IMR-90 (cell line): ENCODE measurements around the gene ELL2. TPM values are rescaled to one million over a fixed set of nuclear protein-coding genes. Genes with fewer than 3 reads are reported as not detected.
A peak's percentile ranks its signal among the peaks of the same experiment; 100 is the strongest.

Experiments used
- ATAC-seq: fragments of 200-7000 bp; cut with Tn5 transposase; 2 replicates; pipeline ENCODE4 v1.9.1; 2020; ENCODE audit warnings: low read depth, mild to moderate bottlenecking, moderate library complexity
- BruUV-seq: library from RNA; stranded (reverse); fragments of 400-500 nt; replicated peaks from 2 replicates; lab custom pipeline; 2021; lab: Mats Ljungman, UMichigan
- CTCF ChIA-PET: fragments of 300-600 bp; formaldehyde crosslinking; extraction: SDS; loops from one replicate; lab custom pipeline; 2021; ENCODE audit warnings: antibody characterized with exemption; lab: Yijun Ruan, JAX
- POLR2A ChIA-PET: fragments of 300-600 bp; sonication (Branson Sonifier 250); formaldehyde crosslinking; loops from one replicate; lab custom pipeline; 2022; ENCODE audit warnings: antibody characterized with exemption; ENCODE audit not compliant: unreplicated experiment; lab: Charles Lee
- DNase-seq: peaks from one replicate; pipeline ENCODE4 v3.0.0; 2013
- H2AFZ ChIP-seq: replicated peaks from 2 replicates; pipeline ENCODE3; 2013; ENCODE audit warnings: low read length, mild to moderate bottlenecking; ENCODE audit not compliant: poor library complexity
- H2AK5ac ChIP-seq: 2 replicates; pipeline ENCODE4 v1.6.1; 2013; ENCODE audit warnings: low read depth, low read length, inconsistent platforms
- H2AK9ac ChIP-seq: replicated peaks from 2 replicates; pipeline ENCODE3; 2013; ENCODE audit warnings: mild to moderate bottlenecking, low read depth, low read length, moderate library complexity; ENCODE audit not compliant: poor library complexity
- H2BK120ac ChIP-seq: 2 replicates; pipeline ENCODE4 v1.6.1; 2013; ENCODE audit warnings: low read depth, low read length, inconsistent platforms
- H2BK15ac ChIP-seq: 3 replicates; pipeline ENCODE4 v1.6.1; 2013; ENCODE audit warnings: low read depth, low read length, inconsistent platforms
- H2BK20ac ChIP-seq: 2 replicates; pipeline ENCODE4 v1.6.1; 2013; ENCODE audit warnings: low read depth, mild to moderate bottlenecking, inconsistent platforms, low read length, moderate library complexity
- H2BK5ac ChIP-seq: 2 replicates; pipeline ENCODE4 v1.6.1; 2013; ENCODE audit warnings: mild to moderate bottlenecking, low read depth, low read length, inconsistent platforms; ENCODE audit not compliant: poor library complexity, severe bottlenecking
- H3K14ac ChIP-seq: replicated peaks from 2 replicates; pipeline ENCODE4 v1.6.1; 2013; ENCODE audit warnings: low read depth, low read length, inconsistent platforms
- H3K18ac ChIP-seq: 2 replicates; pipeline ENCODE4 v1.6.1; 2013; ENCODE audit warnings: low read depth, low read length, control low read depth
- H3K23ac ChIP-seq: 2 replicates; pipeline ENCODE4 v1.6.1; 2013; ENCODE audit warnings: low read depth, low read length, inconsistent platforms
- H3K27ac ChIP-seq: 2 replicates; pipeline ENCODE4 v1.5.1; 2013; ENCODE audit warnings: mild to moderate bottlenecking, control low read depth, low read length; ENCODE audit not compliant: insufficient read depth
- H3K27me3 ChIP-seq: 2 replicates; pipeline ENCODE4 v1.6.1; 2013; ENCODE audit warnings: low read length; ENCODE audit not compliant: control insufficient read depth, insufficient read depth
- H3K36me3 ChIP-seq: 2 replicates; pipeline ENCODE4 v1.6.1; 2013; ENCODE audit warnings: low read length, mixed read lengths; ENCODE audit not compliant: control insufficient read depth, insufficient read depth
- H3K4ac ChIP-seq: 2 replicates; pipeline ENCODE4 v1.6.1; 2013; ENCODE audit warnings: low read depth, low read length, inconsistent platforms
- H3K4me1 ChIP-seq: 2 replicates; pipeline ENCODE4 v1.6.1; 2013; ENCODE audit warnings: low read length, mixed read lengths; ENCODE audit not compliant: control insufficient read depth, insufficient read depth
- H3K4me2 ChIP-seq: 2 replicates; pipeline ENCODE4 v1.6.1; 2013; ENCODE audit warnings: low read depth, mild to moderate bottlenecking, control low read depth, low read length, moderate library complexity
- H3K4me3 ChIP-seq: 2 replicates; pipeline ENCODE4 v1.5.1; 2013; ENCODE audit warnings: low read depth, mild to moderate bottlenecking, control low read depth, low read length, moderate library complexity; ENCODE audit not compliant: insufficient read depth
- H3K56ac ChIP-seq: 2 replicates; pipeline ENCODE4 v1.6.1; 2013; ENCODE audit warnings: low read length, inconsistent platforms; ENCODE audit not compliant: insufficient read depth; ENCODE audit errors: extremely low read depth
- H3K79me1 ChIP-seq, 2 experiments: 2 replicates each; pipeline ENCODE4 v1.6.1; 2013; ENCODE audit warnings: low read length in 2 of 2, inconsistent platforms in 1 of 2, low read depth in 1 of 2
- H3K9ac ChIP-seq: 2 replicates; pipeline ENCODE4 v1.6.1; 2013; ENCODE audit warnings: low read depth, low read length, control low read depth
- H3K9me1 ChIP-seq: 2 replicates; pipeline ENCODE4 v1.6.1; 2013; ENCODE audit warnings: low read length, inconsistent platforms; ENCODE audit not compliant: insufficient read depth
- H3K9me3 ChIP-seq: 2 replicates; pipeline ENCODE4 v1.6.1; 2013; ENCODE audit warnings: low read length; ENCODE audit not compliant: control insufficient read depth, insufficient read depth
- H4K20me1 ChIP-seq: 2 replicates; pipeline ENCODE4 v1.6.1; 2013; ENCODE audit warnings: low read length, inconsistent platforms; ENCODE audit not compliant: insufficient read depth
- H4K5ac ChIP-seq: 2 replicates; pipeline ENCODE4 v1.6.1; 2013; ENCODE audit warnings: mild to moderate bottlenecking, low read depth, low read length, control low read depth
- H4K8ac ChIP-seq, 2 experiments: 2 replicates each; pipeline ENCODE4 v1.6.1; 2013; ENCODE audit warnings: low read depth in 2 of 2, low read length in 2 of 2, control low read depth in 1 of 2, inconsistent platforms in 1 of 2
- H4K91ac ChIP-seq: 2 replicates; pipeline ENCODE4 v1.6.1; 2013; ENCODE audit warnings: low read depth, low read length, inconsistent platforms; ENCODE audit not compliant: insufficient read depth
- BHLHE40 ChIP-seq: fragments of 150-350 bp; IDR thresholded peaks from 2 replicates; pipeline ENCODE4 v1.6.1; 2016; ENCODE audit warnings: mild to moderate bottlenecking, low read depth, low read length
- CEBPB ChIP-seq: IDR thresholded peaks from 2 replicates; pipeline ENCODE4 v1.6.1; 2012; ENCODE audit warnings: low read depth, low read length, improper control_type of control experiment
- CHD1 ChIP-seq: IDR thresholded peaks from 2 replicates; pipeline ENCODE4 v1.6.1; 2012; ENCODE audit warnings: low read depth, low read length, improper control_type of control experiment
- FOS ChIP-seq: fragments of 150-350 bp; IDR thresholded peaks from 2 replicates; pipeline ENCODE4 v1.6.1; 2016; ENCODE audit warnings: low read depth, low read length
- MAFK ChIP-seq: IDR thresholded peaks from 2 replicates; pipeline ENCODE4 v1.6.1; 2012; ENCODE audit warnings: low read depth, low read length, improper control_type of control experiment
- MAZ ChIP-seq: IDR thresholded peaks from 2 replicates; pipeline ENCODE4 v1.6.1; 2012; ENCODE audit warnings: low read depth, mild to moderate bottlenecking, low read length, improper control_type of control experiment, moderate library complexity, borderline replicate concordance
- MXI1 ChIP-seq: IDR thresholded peaks from 2 replicates; pipeline ENCODE4 v1.6.1; 2012; ENCODE audit warnings: low read depth, mild to moderate bottlenecking, low read length, moderate library complexity, borderline replicate concordance
- NFE2L2 ChIP-seq: fragments of 150-350 bp; IDR thresholded peaks from 2 replicates; pipeline ENCODE4 v1.6.1; 2016; ENCODE audit warnings: low read depth, mild to moderate bottlenecking, low read length
- POLR2A ChIP-seq: IDR thresholded peaks from 2 replicates; pipeline ENCODE4 v1.6.1; 2012; ENCODE audit warnings: mild to moderate bottlenecking, low read depth, low read length
- RAD21 ChIP-seq: IDR thresholded peaks from 2 replicates; pipeline ENCODE4 v1.6.1; 2012; ENCODE audit warnings: low read length, improper control_type of control experiment
- RCOR1 ChIP-seq: IDR thresholded peaks from 2 replicates; pipeline ENCODE4 v1.6.1; 2012; ENCODE audit warnings: mild to moderate bottlenecking, low read length, improper control_type of control experiment; ENCODE audit not compliant: insufficient replicate concordance
- RFX5 ChIP-seq: IDR thresholded peaks from 2 replicates; pipeline ENCODE4 v1.8.0; 2012; ENCODE audit warnings: low read depth, mild to moderate bottlenecking, low read length, moderate library complexity
- SMC3 ChIP-seq: fragments of 150-350 bp; IDR thresholded peaks from 2 replicates; pipeline ENCODE4 v1.6.1; 2016; ENCODE audit warnings: low read depth, mild to moderate bottlenecking, antibody characterized with exemption, low read length, moderate library complexity
- USF2 ChIP-seq: fragments of 150-350 bp; IDR thresholded peaks from 2 replicates; pipeline ENCODE4 v1.6.1; 2017; ENCODE audit warnings: mild to moderate bottlenecking, antibody characterized with exemption, low read length, low read depth
- WGBS, 2 experiments: methylation state at CpG; one replicate each; pipeline versions ENCODE4 v1.1.5 to v1.1.7; 2013; ENCODE audit warnings: missing lambda C conversion rate in 2 of 2; ENCODE audit not compliant: insufficient read length in 1 of 2; ENCODE audit errors: extremely low coverage in 2 of 2; 5-methylcytosine and 5-hydroxymethylcytosine counted together
- dilution Hi-C: fragments of 300-500 bp; cut with HindIII; formaldehyde crosslinking; loops from one replicate; pipeline ENCODE4 v1.14.3; 2018; ENCODE audit warnings: low sequenced_read_pairs; ENCODE audit not compliant: unreplicated experiment
- in situ Hi-C: fragments of 300-500 bp; cut with MboI; formaldehyde crosslinking; loops from 3 replicates; pipeline ENCODE4 v1.14.3; 2019; ENCODE audit warnings: low sequenced_read_pairs, inconsistent platforms, mixed read lengths
- intact Hi-C: fragments of 100-400 bp; cut with micrococcal nuclease; formaldehyde crosslinking; loops from 2 replicates; pipeline ENCODE4 v1.10.0; 2022
- polyA plus RNA-seq, 3 experiments: library from polyadenylated mRNA; depleted of rRNA; stranded (reverse); fragments of >200 nt; gene quantifications; 2 replicates each; pipeline ENCODE4 v1.2.3, GENCODE V29; 2012; ENCODE audit warnings: low replicate concordance in 1 of 3
- total RNA-seq: library from RNA; depleted of rRNA; stranded (reverse); fragments of >200 nt; gene quantifications from 2 replicates; pipeline ENCODE4 v1.2.3, GENCODE V29; 2012
- TF ChIP-seq, protein P1 (sequence below): conservative IDR thresholded peaks from 2 replicates; pipeline ENCODE4 v1.5.1; 2012; ENCODE audit warnings: mild to moderate bottlenecking, low read depth, low read length, improper control_type of control experiment
- TF ChIP-seq, protein P2 (sequence below): fragments of 150-350 bp; IDR thresholded peaks from 2 replicates; pipeline ENCODE4 v1.6.1; 2016; ENCODE audit warnings: low read depth, mild to moderate bottlenecking, low read length, moderate library complexity, borderline replicate concordance

Gene ELL2
- total and polyA plus RNA-seq, 2 of the 4 experiments (the other 2 are of a cell fraction) = 61.4 to 92.5 TPM

GRCh38 chr5:95954716-95955115, 6.9 kb downstream of the ELL2 start:
- Histone ChIP-seq H3K36me3 (peaks cover 30% of the 10 kb centered on the region), H3K9ac (peak overlapping the region; percentile 64), H2BK120ac (no peak overlapping the region), H3K27ac (peak overlapping the region; percentile 79; the same call in 1 of the 2 replicates), H3K27me3 (no peaks in the 10 kb centered on the region), H3K79me1 (peaks cover 0 to 39% of the 10 kb centered on the region in 2 experiments; a peak in 2 of 4 replicates), H3K4me3 (0 out of 2 replicates have a peak overlapping the region, but pooled peaks have one; percentile 14), H2AK5ac (peak overlapping the region; percentile 41; the same call in 1 of the 2 replicates), H4K20me1 (peaks cover 93% of the 10 kb centered on the region), H3K9me3 (no peaks in the 10 kb centered on the region), H3K4me1 (peaks cover 7% of the 10 kb centered on the region; the same call in 1 of the 2 replicates), H4K5ac (no peak overlapping the region), H4K8ac (no peak overlapping the region), H3K4ac (no peak overlapping the region; the same call in 1 of the 2 replicates), H3K23ac (peak overlapping the region; percentile 39; the same call in 1 of the 2 replicates), H3K9me1 (no peaks in the 10 kb centered on the region; the same call in 1 of the 2 replicates), H2BK20ac (no peak overlapping the region), H3K14ac (no peak overlapping the region), H4K91ac (no peak overlapping the region), H2AFZ (no peak overlapping the region), H2AK9ac (no peak overlapping the region), H2BK15ac (no peak overlapping the region), H3K18ac (no peak overlapping the region), H3K56ac (no peak overlapping the region), H2BK5ac (peak overlapping the region; percentile 78), H3K4me2 (peak overlapping the region; percentile 85)
- BruUV-seq = no TSS peak
- dilution Hi-C loops = no loop called here
- intact Hi-C loops = loop anchor here (5.0 to 10.0 kb wide), 2 partner anchors 163 to 710 kb away; partner anchors contain the start of gene CAST
- POLR2A ChIA-PET = interaction anchor here (0.7 to 1.2 kb wide), 2 partner anchors 10 to 160 kb away, joined by 4 to 16 read pairs; no protein-coding TSS in a partner anchor
- in situ Hi-C loops = loop anchor here (5.0 kb wide), 1 partner anchor 373 kb away; no protein-coding TSS in a partner anchor
- 95% methylated on average over 2 of the region's 3 CpGs; no CpG with 5 or more reads in 1 of the 2 experiments for WGBS, 2 experiments
- DNase-seq (peak; percentile 73), ATAC-seq (no peak; the same call in 1 of the 2 replicates)
- no peak for TF ChIP-seq RFX5
- no peak for TF ChIP-seq MXI1
- TF ChIP-seq, protein P1, sequence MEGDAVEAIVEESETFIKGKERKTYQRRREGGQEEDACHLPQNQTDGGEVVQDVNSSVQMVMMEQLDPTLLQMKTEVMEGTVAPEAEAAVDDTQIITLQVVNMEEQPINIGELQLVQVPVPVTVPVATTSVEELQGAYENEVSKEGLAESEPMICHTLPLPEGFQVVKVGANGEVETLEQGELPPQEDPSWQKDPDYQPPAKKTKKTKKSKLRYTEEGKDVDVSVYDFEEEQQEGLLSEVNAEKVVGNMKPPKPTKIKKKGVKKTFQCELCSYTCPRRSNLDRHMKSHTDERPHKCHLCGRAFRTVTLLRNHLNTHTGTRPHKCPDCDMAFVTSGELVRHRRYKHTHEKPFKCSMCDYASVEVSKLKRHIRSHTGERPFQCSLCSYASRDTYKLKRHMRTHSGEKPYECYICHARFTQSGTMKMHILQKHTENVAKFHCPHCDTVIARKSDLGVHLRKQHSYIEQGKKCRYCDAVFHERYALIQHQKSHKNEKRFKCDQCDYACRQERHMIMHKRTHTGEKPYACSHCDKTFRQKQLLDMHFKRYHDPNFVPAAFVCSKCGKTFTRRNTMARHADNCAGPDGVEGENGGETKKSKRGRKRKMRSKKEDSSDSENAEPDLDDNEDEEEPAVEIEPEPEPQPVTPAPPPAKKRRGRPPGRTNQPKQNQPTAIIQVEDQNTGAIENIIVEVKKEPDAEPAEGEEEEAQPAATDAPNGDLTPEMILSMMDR = no peak
- TF ChIP-seq CHD1 = no peak
- TF ChIP-seq, protein P2, sequence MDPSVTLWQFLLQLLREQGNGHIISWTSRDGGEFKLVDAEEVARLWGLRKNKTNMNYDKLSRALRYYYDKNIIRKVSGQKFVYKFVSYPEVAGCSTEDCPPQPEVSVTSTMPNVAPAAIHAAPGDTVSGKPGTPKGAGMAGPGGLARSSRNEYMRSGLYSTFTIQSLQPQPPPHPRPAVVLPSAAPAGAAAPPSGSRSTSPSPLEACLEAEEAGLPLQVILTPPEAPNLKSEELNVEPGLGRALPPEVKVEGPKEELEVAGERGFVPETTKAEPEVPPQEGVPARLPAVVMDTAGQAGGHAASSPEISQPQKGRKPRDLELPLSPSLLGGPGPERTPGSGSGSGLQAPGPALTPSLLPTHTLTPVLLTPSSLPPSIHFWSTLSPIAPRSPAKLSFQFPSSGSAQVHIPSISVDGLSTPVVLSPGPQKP = no peak
- no peak for TF ChIP-seq FOS
- TF ChIP-seq BHLHE40 = no peak
- TF ChIP-seq CEBPB = no peak
- TF ChIP-seq MAZ = no peak
- no peak for TF ChIP-seq RCOR1
- TF ChIP-seq RAD21 = no peak
- TF ChIP-seq USF2 = no peak
- no peak for TF ChIP-seq POLR2A
- no peak for TF ChIP-seq NFE2L2
- no peak for TF ChIP-seq SMC3
- TF ChIP-seq MAFK = no peak
- CTCF ChIA-PET = no interaction called here
